ENCODE measurements around the gene TPRN.

Gene TPRN

DNA sequence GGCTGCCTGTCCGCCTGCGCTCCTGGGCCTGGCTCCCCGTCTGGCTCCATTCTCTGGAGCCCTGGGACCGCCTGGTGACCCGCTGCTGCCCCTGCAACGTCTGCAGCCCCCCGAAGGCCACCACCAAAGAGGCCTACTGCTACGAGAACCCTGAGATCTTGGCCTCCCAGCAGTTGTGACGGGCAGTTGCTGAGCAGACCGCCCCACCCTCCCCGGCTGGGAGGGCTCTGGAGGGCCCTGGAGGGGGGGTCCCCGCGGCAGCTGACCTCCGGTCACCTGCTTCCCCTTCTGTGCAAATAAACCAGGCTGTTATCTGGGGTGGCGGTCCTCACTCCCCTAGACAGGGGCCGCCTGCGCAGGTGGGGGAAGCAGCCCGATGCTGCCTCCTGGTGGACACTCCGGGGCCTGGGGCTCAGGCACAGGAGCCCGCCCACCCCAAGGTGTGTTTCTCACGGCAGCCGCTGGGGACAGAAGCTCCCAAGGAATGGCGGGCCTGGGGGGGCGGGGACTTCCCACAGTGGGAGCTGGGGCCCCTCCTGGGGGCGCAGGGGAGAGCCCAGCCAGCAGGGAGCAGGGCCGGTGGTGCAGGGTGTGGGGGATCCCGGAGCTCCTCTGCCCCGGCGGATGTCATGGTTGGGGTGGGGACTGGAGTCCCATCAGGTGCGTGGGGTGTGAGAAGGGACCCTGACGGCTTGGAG, 35.8 kb upstream of the TPRN start:
- DNase-seq, result peak; percentile 90

- no peak for DNase-seq
Measured at GRCh38 chr9:137235424-137236237, 35.1 kb upstream of the TPRN start.

DNA sequence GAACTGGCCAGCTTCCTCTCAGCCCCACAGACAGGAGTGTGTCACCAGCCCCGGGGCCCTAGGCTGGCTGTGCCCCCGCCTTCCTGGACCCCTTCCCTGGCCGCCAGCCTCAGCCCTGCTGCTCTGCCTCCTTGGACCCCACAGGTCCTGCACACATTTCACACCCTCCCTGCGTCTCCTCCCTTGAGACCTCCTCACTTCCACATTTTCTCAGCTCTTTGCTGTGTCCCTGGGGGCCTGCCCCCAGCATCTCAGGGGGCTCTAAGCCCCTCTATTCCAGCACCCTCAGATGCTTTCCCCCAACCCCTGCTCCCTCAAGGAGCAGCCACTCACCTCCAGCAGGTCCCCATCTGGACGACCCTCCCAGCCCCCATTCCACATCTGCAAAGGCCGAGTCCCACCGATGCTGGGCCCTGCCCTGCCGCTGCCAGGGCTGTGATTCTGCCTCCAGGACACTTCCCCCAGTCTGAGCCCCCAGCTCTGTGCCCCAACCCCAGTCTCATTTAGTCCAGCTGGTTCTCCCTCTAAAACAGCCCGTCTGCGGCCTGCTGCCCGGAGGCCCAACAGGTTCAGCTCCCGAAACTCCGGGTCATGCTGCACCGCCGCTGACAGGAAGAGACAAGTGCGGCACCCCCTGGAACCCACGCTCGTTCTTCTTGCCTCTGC, 34.4 kb upstream of the TPRN start:
- no peak for DNase-seq

DNA sequence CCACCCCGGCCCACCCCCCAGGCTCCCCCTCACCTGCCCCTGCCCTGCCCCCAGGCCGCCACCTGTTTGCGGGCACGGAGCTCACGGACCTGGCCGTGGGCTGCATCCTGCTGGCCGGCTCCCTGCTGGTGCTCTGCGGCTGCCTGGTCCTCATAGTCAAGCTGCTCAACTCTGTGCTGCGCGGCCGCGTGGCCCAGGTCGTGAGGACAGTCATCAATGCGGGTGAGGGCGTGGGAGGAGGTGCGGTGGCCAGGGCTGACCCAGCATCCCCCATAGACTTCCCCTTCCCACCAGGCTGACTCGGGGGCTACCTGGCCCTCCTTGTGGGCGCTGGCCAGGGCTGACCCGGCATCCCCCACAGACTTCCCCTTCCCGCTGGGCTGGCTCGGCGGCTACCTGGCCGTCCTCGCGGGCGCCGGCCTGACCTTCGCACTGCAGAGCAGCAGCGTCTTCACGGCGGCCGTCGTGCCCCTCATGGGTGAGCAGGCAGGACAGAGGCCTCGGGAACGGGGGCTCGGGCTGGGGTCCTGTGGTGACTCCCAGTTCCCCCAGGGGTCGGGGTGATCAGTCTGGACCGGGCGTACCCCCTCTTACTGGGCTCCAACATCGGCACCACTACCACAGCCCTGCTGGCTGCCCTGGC, 33.6 kb upstream of the TPRN start:
- no peak for DNase-seq

GRCh38 chr9:137233143-137233980, 32.8 kb upstream of the TPRN start:
- no peak for DNase-seq

DNA sequence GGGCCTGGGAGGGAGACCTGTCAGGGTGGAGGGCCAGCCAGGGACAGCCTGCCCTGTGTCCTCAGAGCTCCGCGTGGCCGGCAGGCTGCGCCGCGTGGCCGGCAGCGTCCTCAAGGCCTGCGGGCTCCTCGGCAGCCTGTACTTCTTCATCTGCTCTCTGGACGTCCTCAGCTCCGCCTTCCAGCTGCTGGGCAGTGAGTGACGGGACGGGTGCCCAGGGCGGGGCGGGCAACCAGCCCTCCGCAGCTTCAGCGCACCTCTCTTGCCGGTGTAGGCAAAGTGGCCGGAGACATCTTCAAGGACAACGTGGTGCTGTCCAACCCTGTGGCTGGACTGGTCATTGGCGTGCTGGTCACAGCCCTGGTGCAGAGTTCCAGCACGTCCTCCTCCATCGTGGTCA, 32.0 kb upstream of the TPRN start:
- DNase-seq, result no peak

DNA sequence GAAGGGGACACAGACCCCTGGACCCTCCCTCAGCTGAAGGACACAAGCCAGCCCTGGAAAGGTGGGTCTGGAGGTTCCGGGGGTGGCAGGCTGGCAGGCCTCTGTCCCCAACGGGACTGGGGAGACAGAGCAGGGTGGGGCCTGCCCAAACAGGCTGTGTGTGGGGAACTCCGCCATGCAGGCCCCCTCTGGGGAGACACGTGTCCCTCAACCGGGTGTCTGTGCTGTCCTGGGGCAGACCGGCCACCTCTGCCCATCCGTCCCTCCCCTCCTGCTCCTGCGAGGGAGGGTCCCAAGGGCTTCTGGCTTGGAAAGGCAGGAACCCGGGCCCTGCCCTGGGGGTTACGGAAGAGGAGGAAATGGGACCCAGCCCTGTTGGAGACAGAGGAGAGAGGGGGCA, 31.6 kb upstream of the TPRN start:
- DNase-seq, result no peak

DNA sequence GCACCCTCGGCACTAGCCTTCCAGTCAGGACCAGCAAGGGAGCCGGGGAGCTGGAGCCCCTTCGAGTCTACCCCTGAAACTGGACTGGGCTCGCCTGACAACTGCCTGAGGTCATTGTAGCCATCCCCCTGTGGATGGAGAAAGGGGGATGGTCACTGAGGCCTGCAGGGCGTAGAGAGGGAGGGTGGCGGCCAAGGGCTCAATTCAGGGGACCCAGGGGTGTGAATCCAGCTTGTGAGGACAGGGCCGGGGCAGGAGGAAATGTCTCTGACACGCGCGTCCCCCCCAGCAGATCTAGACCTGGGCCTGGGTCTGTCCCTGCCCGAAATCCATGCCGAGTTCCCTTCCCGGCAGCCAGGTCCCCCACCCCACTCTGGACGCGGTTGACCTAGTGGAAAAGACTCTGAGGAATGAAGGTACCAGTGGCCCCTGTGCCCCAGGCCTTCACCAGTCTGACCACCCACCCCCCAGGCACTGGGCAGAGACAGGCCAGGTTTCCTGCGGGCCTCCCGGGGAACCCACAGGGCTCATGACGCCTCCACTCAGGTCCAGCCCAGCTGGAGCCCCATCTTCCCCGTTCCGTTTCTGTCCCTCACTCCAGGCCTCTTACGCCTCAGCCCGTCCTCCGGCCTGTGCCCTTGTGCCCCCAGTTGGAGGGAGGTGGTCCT, 31.0 kb upstream of the TPRN start:
- DNase-seq, result no peak

- no peak for DNase-seq
Measured at GRCh38 chr9:137230705-137231371, 30.3 kb upstream of the TPRN start, which contains the start of gene SLC34A3. Gene SLC34A3 (plus strand): TSS chr9:137230901. CDS start chr9:137231703, 802 bp downstream.

- DNase-seq, result no peak
Measured at GRCh38 chr9:137229903-137230704, 29.6 kb upstream of the TPRN start.

DNA sequence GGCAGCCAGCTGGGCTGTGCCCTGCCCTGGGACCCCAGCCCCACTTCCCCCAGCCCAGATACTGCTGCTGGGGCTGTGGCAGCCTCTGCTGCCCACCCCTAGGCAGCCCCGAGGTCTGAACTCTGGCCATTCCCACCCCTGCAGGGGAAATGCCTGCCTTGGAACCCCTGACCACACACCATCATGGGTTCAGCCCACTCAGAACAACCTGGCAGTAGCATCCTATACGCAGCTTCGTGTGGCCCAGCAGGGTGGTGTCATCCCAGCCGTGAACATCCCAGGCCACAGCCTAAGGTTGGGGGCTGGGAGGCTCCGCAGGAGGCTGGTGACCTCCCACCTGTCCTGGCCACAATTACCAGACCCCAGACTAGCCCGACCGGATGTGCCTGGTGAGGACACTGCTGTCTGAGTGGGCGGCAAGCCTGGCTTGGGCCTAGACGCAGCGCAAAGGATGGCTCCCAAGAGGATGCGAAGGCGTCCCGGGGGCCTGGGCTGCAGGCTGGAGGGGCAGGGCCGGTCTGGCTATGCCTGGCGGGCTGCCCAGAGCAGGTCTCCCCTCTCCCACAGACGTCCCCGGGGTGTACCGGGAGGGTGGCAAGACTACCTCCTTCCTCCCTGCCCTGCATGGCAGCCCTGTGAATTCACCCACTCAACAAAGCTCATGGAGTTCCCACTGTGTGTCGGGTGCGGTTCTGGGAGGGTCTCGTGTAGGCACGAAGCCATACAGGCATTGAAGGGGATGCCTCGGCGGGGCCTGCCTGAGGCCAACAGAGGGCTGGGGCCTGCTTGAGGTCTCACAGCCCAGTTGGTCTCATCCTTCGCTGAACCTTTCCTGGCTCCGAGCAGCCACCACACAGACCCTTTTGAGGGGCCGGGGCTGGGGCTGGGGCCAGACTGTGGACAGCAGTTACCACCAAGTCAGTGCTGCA, 28.7 kb upstream of the TPRN start:
- no peak for DNase-seq

GRCh38 chr9:137228506-137228967, 28.0 kb upstream of the TPRN start:
- DNase-seq, result no peak

DNA sequence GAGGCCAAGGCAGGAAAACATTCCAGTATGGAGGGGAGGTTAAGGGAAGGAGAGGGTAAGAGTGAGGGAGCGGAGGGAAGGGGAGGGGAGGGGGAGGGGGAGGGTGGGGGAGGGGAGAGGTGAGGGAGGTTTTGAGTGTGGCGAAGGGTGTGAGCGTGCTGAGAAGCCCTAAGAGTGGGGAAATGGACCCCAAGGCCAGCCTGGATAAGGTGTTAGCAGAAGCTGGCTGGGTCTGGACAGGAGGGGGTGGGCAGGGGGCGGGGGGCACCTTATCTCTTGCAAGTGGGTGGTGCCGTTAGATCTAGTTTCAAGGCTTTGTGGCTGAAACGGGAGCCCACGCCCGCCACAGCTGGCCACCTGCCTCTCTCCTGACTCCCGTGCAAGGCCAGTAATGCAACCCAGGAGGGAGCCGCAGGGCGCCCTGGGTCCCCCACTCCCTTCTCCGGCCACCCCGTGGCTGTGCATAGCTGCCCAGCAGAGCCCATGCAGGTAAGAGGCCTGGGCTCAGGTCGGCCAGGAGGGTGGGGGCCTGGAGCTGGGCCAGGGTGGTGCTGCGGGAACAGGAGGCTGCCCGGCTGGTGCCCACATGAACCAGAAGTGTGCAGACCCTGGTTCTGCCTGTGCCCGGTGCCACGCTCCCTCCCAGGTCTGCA, 27.4 kb upstream of the TPRN start:
- DNase-seq, result no peak

DNA sequence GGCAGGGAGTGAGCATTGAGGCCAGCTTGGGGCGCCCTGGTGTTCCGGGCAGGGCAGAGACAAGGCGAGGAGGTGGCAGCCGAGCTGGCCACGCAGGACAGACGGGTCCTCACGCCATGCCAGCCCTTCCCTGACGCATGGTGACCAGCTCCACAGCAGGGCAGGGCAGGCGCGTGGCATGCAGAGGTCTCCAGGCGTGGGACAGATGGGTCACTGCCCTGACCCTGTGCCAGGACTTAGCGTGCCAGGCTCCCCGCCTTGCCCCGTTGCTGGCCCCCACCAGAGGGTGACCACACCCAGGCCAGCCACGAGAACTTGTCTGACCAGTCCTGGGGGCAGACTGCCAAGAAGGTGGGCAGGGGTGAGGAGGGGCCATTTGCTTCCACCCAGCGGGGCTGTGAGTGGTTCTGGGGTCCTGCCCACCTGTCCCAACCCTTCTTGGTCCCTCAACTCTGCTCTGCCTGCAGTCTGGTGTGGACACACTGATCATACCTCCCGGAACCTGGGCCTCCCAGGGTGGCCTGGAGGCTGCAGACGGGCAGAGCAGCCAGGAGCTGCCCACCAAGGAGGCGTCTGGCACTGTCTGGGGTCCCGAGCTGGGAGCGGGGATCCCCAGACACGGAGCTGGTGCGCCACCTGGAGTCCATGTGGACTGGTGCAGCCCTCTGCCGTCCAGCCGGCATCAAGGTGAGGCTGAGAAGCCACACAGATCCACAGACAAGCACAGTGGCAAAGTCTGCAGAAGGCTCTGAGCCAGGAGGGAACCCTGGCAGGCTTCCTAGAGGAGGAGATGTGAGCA, 26.7 kb upstream of the TPRN start, which contains the start of gene RNF224:
TSS of gene RNF224 (plus strand) at position 449 of the 799 bp plus-strand sequence. CDS start 834 bp downstream, outside the sequence.
- peak; percentile 79 for DNase-seq

DNA sequence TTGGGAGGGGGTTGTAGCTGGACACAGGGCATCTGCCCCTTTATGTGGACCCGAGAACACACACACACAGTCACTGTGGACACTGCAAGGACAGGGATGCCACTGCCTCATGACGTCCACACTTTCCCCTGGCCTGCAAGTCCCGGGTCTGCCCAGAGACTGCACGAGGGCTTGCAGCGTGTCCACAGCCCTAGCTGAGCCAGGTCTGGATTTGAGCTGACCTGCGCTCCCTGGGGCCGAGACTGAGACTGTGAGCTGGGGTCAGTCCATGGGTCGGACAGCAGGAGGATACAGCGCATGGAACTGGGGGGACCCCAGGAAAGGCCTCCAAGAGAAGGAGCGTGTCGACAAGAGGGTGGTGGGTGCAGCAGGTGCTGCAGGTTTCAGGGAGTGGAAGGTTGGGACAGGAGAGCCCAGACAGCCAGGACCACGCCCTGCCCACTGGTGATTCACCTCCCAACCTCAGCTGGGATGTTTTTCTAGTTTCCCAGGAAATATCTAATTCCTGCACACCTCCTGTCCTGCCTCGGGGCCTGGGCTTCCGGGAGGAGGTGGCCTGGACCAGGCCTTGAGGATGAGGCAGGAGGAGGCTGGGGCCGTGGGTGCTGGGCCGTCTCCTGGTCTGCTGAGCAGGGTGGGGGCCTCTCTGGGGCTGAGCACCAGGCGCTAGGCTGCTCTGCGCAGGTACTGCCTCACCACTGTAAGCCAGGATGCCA, 26.0 kb upstream of the TPRN start:
- DNase-seq, result no peak

- DNase-seq, result no peak
Measured at GRCh38 chr9:137225699-137226331, 25.3 kb upstream of the TPRN start.
